MM.1S (cell line): Measurements from ENCODE around the gene SH3PXD2A.

Experiments used
- DNase-seq: peaks from one replicate; pipeline ENCODE4 v3.0.0-alpha.2; 2015
- H2AFZ ChIP-seq: fragments of 300-600 bp; sonication (generic); 2 replicates; pipeline ENCODE4 v1.6.0; 2016; ENCODE audit warnings: antibody characterized with exemption, low read length
- H3F3A ChIP-seq: fragments of 300-600 bp; sonication (generic); 2 replicates; pipeline ENCODE4 v1.6.1; 2016; ENCODE audit warnings: mild to moderate bottlenecking, antibody characterized with exemption, low read length, moderate library complexity, mixed read lengths; ENCODE audit not compliant: insufficient read depth
- H3K27ac ChIP-seq: fragments of 300-600 bp; sonication (generic); 2 replicates; pipeline ENCODE4 v1.5.1; 2016; ENCODE audit warnings: mild to moderate bottlenecking, low read length
- H3K27me3 ChIP-seq: fragments of 300-600 bp; sonication (generic); replicated peaks from 2 replicates; pipeline ENCODE4 v1.6.0; 2016; ENCODE audit warnings: low read length; ENCODE audit not compliant: insufficient read depth
- H3K36me3 ChIP-seq: fragments of 300-600 bp; sonication (generic); replicated peaks from 2 replicates; pipeline ENCODE4 v1.6.1; 2016; ENCODE audit warnings: mild to moderate bottlenecking, low read length, mixed read lengths; ENCODE audit not compliant: insufficient read depth
- H3K4me1 ChIP-seq: fragments of 300-600 bp; sonication (generic); 2 replicates; pipeline ENCODE4 v1.6.1; 2016; ENCODE audit warnings: low read length, mixed read lengths
- H3K4me2 ChIP-seq: fragments of 300-600 bp; sonication (generic); 2 replicates; pipeline ENCODE4 v1.6.0; 2016; ENCODE audit warnings: low read depth, low read length
- H3K4me3 ChIP-seq: fragments of 300-600 bp; sonication (generic); 2 replicates; pipeline ENCODE4 v1.5.1; 2016; ENCODE audit warnings: low read length, mixed read lengths
- H3K79me2 ChIP-seq: fragments of 300-600 bp; sonication (generic); 2 replicates; pipeline ENCODE4 v1.6.1; 2016; ENCODE audit warnings: mixed run types, low read length, mixed read lengths
- H3K9ac ChIP-seq: fragments of 300-600 bp; sonication (generic); 2 replicates; pipeline ENCODE4 v1.6.1; 2016; ENCODE audit warnings: low read length, mixed read lengths
- H3K9me2 ChIP-seq: fragments of 300-600 bp; sonication (generic); replicated peaks from 2 replicates; pipeline ENCODE4 v1.6.1; 2016; ENCODE audit warnings: mild to moderate bottlenecking, low read length, mixed read lengths; ENCODE audit not compliant: insufficient read depth
- H3K9me3 ChIP-seq: fragments of 300-600 bp; sonication (generic); replicated peaks from 2 replicates; pipeline ENCODE4 v1.6.1; 2016; ENCODE audit warnings: mild to moderate bottlenecking, low read length, mixed read lengths; ENCODE audit not compliant: insufficient read depth
- H4K20me1 ChIP-seq: fragments of 300-600 bp; sonication (generic); 2 replicates; pipeline ENCODE4 v1.6.1; 2016; ENCODE audit warnings: mild to moderate bottlenecking, low read length, moderate library complexity, mixed read lengths; ENCODE audit not compliant: insufficient read depth
- CTCF ChIP-seq: fragments of 300-600 bp; sonication (generic); IDR thresholded peaks from 2 replicates; pipeline ENCODE4 v1.5.1; 2016; ENCODE audit warnings: antibody characterized with exemption, low read length, mixed read lengths
- EZH2 ChIP-seq: fragments of 300-600 bp; sonication (generic); optimal IDR thresholded peaks from 2 replicates; pipeline ENCODE3; 2017; ENCODE audit warnings: low read depth, mild to moderate bottlenecking, antibody characterized with exemption, low read length, mixed read lengths
- EZH2phosphoT487 ChIP-seq: fragments of 300-600 bp; sonication (generic); IDR thresholded peaks from 2 replicates; pipeline ENCODE4 v1.6.1; 2018; ENCODE audit warnings: antibody characterized with exemption, low read length

SH3PXD2A gene

DNA sequence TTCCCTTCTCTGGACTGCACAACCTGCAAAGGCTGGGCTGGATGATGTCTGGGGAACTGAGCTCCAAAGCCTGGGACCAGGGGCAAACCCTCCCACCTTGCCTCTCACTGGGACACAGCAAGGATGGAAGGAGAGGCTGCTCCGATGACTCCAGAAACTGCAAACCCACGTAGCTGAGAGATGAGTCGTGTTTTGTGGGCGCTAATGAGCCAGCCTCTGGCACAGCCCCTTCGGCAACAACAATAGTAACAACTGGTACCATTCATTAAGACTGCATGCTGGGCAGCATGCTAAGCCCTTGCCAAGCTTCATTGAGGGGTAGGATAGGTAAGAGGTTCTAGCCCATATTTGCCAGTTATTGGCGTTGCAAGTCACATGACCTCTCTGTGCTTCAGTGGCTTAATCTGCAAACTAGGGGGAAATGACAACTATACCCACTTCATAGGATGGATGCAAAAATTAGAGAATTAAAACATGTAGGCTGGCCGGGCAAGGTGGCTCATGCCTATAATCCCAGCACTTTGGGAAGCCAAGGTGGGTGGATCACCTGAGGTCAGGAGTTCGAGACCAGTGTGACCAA is 145.9 kb downstream of the SH3PXD2A start:
- Histone ChIP-seq H3K79me2 (no peaks in the 10 kb centered on the region), H3K9me3 (no peaks in the 10 kb centered on the region), H3K4me3 (no peak overlapping the region), H4K20me1 (no peaks in the 10 kb centered on the region), H3K27ac (no peak overlapping the region), H3K9ac (no peak overlapping the region), H3F3A (no peaks in the 10 kb centered on the region), H3K36me3 (no peaks in the 10 kb centered on the region), H2AFZ (no peak overlapping the region), H3K4me1 (peaks cover 4% of the 10 kb centered on the region; the same call in 1 of the 2 replicates), H3K4me2 (no peak overlapping the region), H3K27me3 (no peaks in the 10 kb centered on the region), H3K9me2 (no peaks in the 10 kb centered on the region)
- DNase-seq, result no peak
- TF ChIP-seq EZH2, result no peak
- no peak for TF ChIP-seq EZH2phosphoT487

GRCh38 chr10:103708627-103709288 is 146.6 kb downstream of the SH3PXD2A start:
- DNase-seq, result no peak
- H3K4me1 ChIP-seq, result peaks cover 10% of the 10 kb centered on the region; the same call in 1 of the 2 replicates
- no peaks in the 10 kb centered on the region for H3K79me2 ChIP-seq
- no peaks in the 10 kb centered on the region for H3K9me3 ChIP-seq
- no peak overlapping the region for H2AFZ ChIP-seq
- no peaks in the 10 kb centered on the region for H4K20me1 ChIP-seq
- no peak overlapping the region for H3K9ac ChIP-seq
- no peaks in the 10 kb centered on the region for H3K27me3 ChIP-seq
- no peaks in the 10 kb centered on the region for H3K9me2 ChIP-seq
- TF ChIP-seq EZH2 (no peak), CTCF (no peak), EZH2phosphoT487 (no peak)
- no peaks in the 10 kb centered on the region for H3K36me3 ChIP-seq
- no peak overlapping the region for H3K4me2 ChIP-seq
- no peak overlapping the region for H3K4me3 ChIP-seq
- H3F3A ChIP-seq, result no peaks in the 10 kb centered on the region
- no peak overlapping the region for H3K27ac ChIP-seq

- no peak for TF ChIP-seq EZH2
- no peak for TF ChIP-seq EZH2phosphoT487
- no peak for TF ChIP-seq CTCF
- no peak for DNase-seq
- Histone ChIP-seq H3K4me2 (no peak overlapping the region), H3K79me2 (no peaks in the 10 kb centered on the region), H3K9me3 (no peaks in the 10 kb centered on the region), H3K4me3 (no peak overlapping the region), H3K36me3 (no peaks in the 10 kb centered on the region), H3K9ac (no peak overlapping the region), H3F3A (no peaks in the 10 kb centered on the region), H3K27me3 (no peaks in the 10 kb centered on the region), H2AFZ (no peak overlapping the region), H3K27ac (no peak overlapping the region), H4K20me1 (no peaks in the 10 kb centered on the region), H3K4me1 (peaks cover 12% of the 10 kb centered on the region; the same call in 1 of the 2 replicates), H3K9me2 (no peaks in the 10 kb centered on the region)
These were observed 147.3 kb downstream of the SH3PXD2A start for GRCh38 chr10:103707956-103708626.
